Left ventricle myocardium inferior (tissue), 1 donor: ENCODE measurements around the gene HBG1. TPM values are rescaled to one million over a fixed set of nuclear protein-coding genes. Genes with fewer than 3 reads are reported as not detected.

Experiments used
- DNase-seq: peaks from one replicate; pipeline ENCODE4 v3.0.0-alpha.2; 2020
- H3K27ac ChIP-seq: fragments of 200-600 bp; replicated peaks from 2 replicates; pipeline ENCODE4 v1.8.0; 2021
- H3K27me3 ChIP-seq: fragments of 200-600 bp; 2 replicates; pipeline ENCODE4 v1.8.0; 2021; ENCODE audit warnings: low read depth
- H3K36me3 ChIP-seq: fragments of 200-600 bp; 2 replicates; pipeline ENCODE4 v1.8.0; 2021
- H3K4me1 ChIP-seq: fragments of 200-600 bp; 2 replicates; pipeline ENCODE4 v1.8.0; 2021
- H3K4me3 ChIP-seq: fragments of 200-600 bp; 2 replicates; pipeline ENCODE4 v1.8.0; 2021; ENCODE audit warnings: mild to moderate bottlenecking, moderate library complexity
- H3K9me3 ChIP-seq: fragments of 200-600 bp; replicated peaks from 2 replicates; pipeline ENCODE4 v1.8.0; 2021
- CTCF ChIP-seq: fragments of 200-600 bp; IDR thresholded peaks from 2 replicates; pipeline ENCODE4 v1.8.0; 2021; ENCODE audit warnings: antibody characterized with exemption, mild to moderate bottlenecking, borderline replicate concordance
- intact Hi-C: fragments of 100-400 bp; cut with micrococcal nuclease; formaldehyde crosslinking; loops from one replicate; pipeline ENCODE4 v1.11.0; 2022
- total RNA-seq: library from RNA; stranded (reverse); fragmentation: NEBNext Ultra II Directional; extraction: Animal tissue kit (Norgen Biotek cat#: 25700); gene quantifications from one replicate; pipeline ENCODE4 v1.2.1, GENCODE V29; 2021
- donor health status: DM: no; HTN: yes; CAD: no; lungs with severe emphysema.

The HBG1 gene
- total RNA-seq, 1 donor from 2014 or later: not detected

- H3K4me3 ChIP-seq: no peak within 1 kb of the TSS
- H3K27me3 ChIP-seq: peaks cover 13% of the 10 kb centered on the region
- H3K4me1 ChIP-seq: no peaks in the 10 kb centered on the region
- intact Hi-C loops: no loop called here
- no peaks in the 10 kb centered on the region for H3K36me3 ChIP-seq
- H3K9me3 ChIP-seq: no peaks in the 10 kb centered on the region
- no peak for TF ChIP-seq CTCF
- no peak within 1 kb of the TSS for H3K27ac ChIP-seq
- DNase-seq: no peak
Observed at GRCh38 chr11:5226732-5227310, 22.8 kb downstream of the HBG1 start, which contains the start of gene HBB. HBB (minus strand) TSS chr11:5227071; CDS start chr11:5227021, 50 bp downstream.

GRCh38 chr11:5225480-5225871 is 24.2 kb downstream of the HBG1 start:
- Histone ChIP-seq H3K4me1 (no peaks in the 10 kb centered on the region), H3K27me3 (peaks cover 13% of the 10 kb centered on the region), H3K4me3 (no peak overlapping the region), H3K9me3 (peaks cover 5% of the 10 kb centered on the region), H3K36me3 (no peaks in the 10 kb centered on the region), H3K27ac (no peak overlapping the region)
- no peak for TF ChIP-seq CTCF
- intact Hi-C loops: no loop called here
- no peak for DNase-seq

GRCh38 chr11:5224538-5225479 is 24.8 kb downstream of the HBG1 start:
- DNase-seq: no peak
- H3K9me3 ChIP-seq: peaks cover 5% of the 10 kb centered on the region
- no peaks in the 10 kb centered on the region for H3K36me3 ChIP-seq
- no peak for TF ChIP-seq CTCF
- intact Hi-C loops: no loop called here
- H3K4me3 ChIP-seq: no peak overlapping the region
- H3K27ac ChIP-seq: no peak overlapping the region
- no peaks in the 10 kb centered on the region for H3K4me1 ChIP-seq
- H3K27me3 ChIP-seq: peaks cover 13% of the 10 kb centered on the region

GRCh38 chr11:5223686-5224085 is 26.0 kb downstream of the HBG1 start:
- no peak for TF ChIP-seq CTCF
- intact Hi-C loops: no loop called here
- Histone ChIP-seq H3K4me1 (no peaks in the 10 kb centered on the region), H3K27me3 (peaks cover 13% of the 10 kb centered on the region), H3K27ac (no peak overlapping the region), H3K9me3 (peaks cover 5% of the 10 kb centered on the region), H3K36me3 (no peaks in the 10 kb centered on the region), H3K4me3 (no peak overlapping the region)
- no peak for DNase-seq

GRCh38 chr11:5223146-5223545 is 26.5 kb downstream of the HBG1 start:
- TF ChIP-seq CTCF: no peak
- intact Hi-C loops: no loop called here
- H3K9me3 ChIP-seq: peaks cover 5% of the 10 kb centered on the region
- H3K4me1 ChIP-seq: no peaks in the 10 kb centered on the region
- DNase-seq: no peak
- no peak overlapping the region for H3K4me3 ChIP-seq
- H3K27me3 ChIP-seq: peaks cover 10% of the 10 kb centered on the region
- H3K27ac ChIP-seq: no peak overlapping the region
- no peaks in the 10 kb centered on the region for H3K36me3 ChIP-seq
